DMS 273 treated with DMSO at 0.1 percent for 48 hours (cell line): ENCODE measurements around the gene CALR.
"Not testable (repeated sequence)": the region's sequence is repeated elsewhere in the genome, so short reads cannot be mapped to it uniquely, and the experiment has no call there.

Experiments
- DNase-seq: peaks from one replicate; lab custom pipeline; 2025; lab: John Stamatoyannopoulos, UW

Gene CALR

DNA sequence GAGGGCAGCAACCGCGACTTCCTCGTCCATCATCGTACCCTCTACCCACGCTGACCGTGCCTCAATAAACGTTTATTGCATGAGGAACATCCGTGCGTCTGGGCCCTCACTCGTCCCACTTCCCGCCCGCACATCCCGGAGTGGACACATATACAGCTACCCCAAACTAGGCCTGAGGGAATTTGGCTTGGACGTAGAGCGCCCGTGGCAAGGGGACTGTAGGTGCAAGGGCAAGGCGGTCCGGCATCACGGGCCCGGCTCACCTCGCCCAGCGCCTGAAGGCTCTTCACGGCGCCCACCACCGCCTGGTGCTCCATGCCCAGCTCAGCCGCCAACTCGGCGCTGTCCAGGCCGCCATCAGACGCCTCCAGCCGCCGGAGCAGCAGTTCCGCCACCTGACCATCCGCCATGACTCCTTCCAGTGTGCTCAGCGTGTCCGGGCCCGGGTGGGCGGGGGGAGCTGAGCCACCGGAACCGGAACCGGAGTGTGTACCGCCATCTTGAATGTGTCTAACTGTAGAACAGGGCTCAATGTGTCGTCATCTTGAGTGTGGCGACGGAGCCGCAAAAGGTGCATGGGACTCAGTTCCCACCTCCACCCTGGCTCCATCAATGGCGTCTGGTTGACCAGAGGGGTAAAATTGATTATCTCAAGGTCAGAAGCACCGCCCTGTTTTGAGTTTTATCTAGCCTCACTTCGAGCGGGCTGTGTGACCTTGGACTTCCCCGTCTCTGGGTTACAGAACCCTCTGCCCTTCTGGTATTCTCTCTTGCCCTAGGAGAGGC, 4.9 kb upstream of the CALR start, which contains the start of gene FARSA:
TSS of gene FARSA (minus strand) at position 425 of the 786 bp plus-strand sequence. CDS start at position 410, 15 bp downstream.
- DNase-seq, result peak; percentile 79

DNA sequence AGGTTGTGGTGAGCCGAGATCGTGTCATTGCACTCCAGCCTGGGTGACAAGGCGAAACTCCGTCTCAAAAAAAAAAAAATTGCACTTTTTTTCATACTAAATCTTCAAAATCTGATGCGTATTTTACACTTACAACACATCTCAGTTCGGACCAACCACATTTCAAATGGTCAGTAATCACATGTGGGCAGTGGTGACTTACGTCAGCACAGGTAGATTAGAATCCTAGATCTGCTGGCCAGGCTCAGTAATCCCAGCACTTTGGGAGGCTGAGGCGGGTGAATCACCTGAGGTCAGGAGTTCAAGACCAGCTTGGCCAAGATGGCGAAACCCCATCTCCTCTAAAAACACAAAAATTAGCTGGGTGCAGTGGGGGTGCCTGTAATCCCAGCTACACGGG, 3.3 kb upstream of the CALR start:
- no peak for DNase-seq

DNA sequence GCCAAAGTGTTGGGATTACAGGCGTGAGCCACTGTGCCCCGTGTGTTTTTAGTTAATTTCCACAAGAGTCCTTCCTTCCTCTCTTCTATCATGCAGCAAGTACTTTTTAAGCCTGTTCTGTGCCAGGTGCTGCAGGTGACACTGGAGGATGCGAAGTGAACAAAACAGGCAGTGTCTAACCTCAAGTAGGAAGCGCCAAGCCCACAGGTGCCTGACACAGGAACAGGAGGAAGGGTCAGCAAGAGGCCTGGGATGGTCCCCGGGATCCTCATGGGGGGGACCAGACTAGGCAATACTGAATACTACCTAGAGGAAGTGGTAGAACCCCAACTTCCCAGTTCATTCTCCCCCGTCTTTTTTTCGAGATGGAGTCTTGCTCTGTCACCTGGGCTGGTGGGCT, 1.8 kb upstream of the CALR start:
- no peak for DNase-seq

DNA sequence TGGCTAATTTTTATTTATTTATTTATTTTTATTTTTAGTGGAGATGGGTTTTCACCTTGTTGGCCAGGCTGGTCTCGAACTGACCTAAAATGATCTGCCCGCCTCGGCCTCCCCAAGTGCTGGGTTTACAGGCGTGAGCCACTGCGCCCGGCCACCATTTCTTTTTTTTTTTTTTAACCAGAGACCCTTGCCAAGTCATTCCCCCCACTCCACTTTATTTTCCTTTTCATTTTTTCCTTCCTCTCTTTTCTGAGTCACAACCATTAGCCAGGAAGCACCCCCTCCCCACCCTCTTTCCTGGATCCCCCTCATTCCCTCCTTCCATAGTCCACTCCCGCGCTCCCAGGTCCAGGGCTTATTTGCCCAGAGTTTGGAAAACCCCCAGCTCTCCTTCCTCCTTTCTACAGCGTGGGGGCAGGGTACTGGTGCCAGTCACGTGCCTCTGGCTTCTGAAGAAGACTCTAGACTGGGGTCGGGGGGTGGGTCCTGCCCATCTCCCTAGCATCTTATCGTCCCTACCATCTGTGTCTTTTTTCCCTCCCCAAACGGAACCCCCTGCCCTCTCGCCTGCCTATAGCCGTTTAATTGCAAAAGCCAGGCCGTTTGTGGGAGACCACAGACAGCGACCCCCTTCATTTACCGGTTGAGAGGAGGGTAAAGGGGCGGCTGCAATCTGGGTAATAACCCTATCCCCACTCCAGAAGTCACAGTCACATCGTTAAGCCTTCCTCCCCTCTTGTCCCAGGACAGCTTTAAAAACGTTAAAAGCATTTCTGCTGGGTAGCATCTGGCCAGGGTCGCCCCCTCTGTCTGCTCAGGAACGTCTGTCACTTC, 1.1 kb upstream of the CALR start:
- DNase-seq, result peak; percentile 83

DNA sequence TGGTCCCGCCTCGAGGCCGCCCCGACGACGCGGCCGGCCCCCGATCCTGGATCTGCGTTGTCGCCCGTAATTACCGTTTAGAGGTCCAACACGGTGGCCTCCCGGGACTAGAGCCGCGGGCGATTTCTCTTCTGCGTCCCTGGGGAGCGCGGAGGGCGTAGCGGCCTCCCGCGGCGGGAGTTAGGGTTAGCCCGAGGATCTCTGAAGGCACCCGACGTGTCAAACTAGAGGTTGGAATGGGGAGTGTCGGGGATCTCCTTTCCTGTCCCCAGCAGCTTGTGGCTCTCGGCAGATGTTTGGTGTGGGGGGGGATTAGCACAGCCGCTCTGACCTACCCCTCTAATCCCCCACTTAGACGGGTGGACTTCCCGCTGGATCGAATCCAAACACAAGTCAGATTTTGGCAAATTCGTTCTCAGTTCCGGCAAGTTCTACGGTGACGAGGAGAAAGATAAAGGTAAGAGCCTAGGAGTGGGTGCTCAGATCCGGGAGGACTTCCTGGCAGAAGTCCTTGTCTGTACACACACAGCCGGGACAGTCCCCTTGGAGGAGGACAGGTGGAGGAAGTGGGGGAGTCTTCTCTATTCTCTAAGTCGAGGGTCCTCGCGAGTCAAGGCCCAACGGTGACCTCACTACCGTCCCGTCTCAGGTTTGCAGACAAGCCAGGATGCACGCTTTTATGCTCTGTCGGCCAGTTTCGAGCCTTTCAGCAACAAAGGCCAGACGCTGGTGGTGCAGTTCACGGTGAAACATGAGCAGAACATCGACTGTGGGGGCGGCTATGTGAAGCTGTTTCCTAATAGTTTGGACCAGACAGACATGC, 581 bp downstream of the CALR start:
- no peak for DNase-seq

DNA sequence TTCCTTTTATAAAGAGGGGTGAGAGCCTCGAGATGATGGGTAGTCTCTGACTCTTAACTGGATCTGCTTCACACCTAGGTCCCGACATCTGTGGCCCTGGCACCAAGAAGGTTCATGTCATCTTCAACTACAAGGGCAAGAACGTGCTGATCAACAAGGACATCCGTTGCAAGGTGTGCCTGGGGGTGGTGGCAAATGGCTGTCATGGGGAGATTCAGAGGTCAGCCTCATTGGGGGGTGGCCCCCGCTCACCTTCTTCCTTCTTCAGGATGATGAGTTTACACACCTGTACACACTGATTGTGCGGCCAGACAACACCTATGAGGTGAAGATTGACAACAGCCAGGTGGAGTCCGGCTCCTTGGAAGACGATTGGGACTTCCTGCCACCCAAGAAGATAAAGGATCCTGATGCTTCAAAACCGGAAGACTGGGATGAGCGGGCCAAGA, 1.6 kb downstream of the CALR start:
- DNase-seq, result no peak

DNA sequence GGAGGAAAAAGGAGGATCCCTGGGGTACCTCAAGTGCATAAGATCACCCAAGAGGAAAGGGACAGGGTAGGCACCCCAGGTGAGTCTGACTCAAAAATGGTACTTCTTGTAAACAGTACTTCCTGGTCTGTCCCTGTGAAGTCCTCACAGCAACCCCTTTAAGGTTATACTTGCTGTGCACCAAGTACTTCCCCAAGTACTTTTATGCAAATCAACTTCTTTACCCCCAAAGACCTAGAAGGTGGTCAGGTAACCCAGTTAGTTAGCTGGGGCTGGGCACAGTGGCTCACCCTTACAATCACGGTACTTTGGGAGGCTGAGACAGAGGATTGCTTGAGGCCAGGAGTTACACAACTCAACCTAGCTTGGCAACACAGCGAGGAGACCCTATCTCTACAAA, 2.5 kb downstream of the CALR start:
- DNase-seq, result no peak

DNA sequence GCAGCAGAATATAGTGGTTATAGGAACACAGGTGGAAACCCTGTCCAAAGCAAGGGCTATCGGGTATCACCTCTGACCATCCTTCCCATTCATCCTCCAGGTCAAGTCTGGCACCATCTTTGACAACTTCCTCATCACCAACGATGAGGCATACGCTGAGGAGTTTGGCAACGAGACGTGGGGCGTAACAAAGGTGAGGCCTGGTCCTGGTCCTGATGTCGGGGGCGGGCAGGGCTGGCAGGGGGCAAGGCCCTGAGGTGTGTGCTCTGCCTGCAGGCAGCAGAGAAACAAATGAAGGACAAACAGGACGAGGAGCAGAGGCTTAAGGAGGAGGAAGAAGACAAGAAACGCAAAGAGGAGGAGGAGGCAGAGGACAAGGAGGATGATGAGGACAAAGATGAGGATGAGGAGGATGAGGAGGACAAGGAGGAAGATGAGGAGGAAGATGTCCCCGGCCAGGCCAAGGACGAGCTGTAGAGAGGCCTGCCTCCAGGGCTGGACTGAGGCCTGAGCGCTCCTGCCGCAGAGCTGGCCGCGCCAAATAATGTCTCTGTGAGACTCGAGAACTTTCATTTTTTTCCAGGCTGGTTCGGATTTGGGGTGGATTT, 5.1 kb downstream of the CALR start:
- no peak for DNase-seq

DNA sequence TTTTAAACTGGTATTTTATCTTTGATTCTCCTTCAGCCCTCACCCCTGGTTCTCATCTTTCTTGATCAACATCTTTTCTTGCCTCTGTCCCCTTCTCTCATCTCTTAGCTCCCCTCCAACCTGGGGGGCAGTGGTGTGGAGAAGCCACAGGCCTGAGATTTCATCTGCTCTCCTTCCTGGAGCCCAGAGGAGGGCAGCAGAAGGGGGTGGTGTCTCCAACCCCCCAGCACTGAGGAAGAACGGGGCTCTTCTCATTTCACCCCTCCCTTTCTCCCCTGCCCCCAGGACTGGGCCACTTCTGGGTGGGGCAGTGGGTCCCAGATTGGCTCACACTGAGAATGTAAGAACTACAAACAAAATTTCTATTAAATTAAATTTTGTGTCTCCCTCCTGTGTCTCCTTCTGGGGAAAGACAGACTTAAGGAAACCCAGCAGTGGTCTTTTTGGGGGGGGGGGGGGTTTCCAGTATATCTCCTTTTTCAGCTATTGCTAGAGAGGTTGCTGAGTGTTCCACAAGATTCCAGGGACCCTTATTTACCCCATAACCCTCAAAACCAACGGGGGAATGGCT, 5.8 kb downstream of the CALR start:
- DNase-seq, result no peak

DNA sequence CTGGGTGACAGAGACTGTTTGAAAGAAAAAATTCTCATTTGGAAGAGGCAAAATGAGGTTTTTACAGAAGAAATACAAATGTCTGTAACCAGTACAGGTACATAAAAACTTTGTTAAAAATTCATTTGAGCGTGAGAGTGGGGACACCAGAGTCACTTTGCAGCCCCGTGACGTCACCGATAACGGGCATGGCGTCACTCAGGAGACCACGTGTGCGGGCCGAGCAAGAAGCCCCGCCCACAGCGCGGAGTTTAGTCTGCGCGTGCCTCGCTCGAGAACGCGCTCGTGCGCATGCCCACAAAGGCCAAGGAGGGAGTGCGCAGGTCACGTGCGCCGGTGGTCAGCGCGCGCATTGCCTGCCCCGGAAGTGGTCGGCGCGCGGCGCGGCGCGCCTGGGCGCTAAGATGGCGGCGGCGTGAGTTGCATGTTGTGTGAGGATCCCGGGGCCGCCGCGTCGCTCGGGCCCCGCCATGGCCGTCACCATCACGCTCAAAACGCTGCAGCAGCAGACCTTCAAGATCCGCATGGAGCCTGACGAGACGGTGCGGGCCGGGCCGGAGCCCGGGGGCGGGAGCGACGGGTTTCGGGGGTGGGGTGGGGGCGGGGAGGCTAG, 7.2 kb downstream of the CALR start, which contains the start of gene RAD23A:
TSS of gene RAD23A (plus strand) at position 384 of the 613 bp plus-strand sequence. CDS start at position 471, 87 bp downstream.
- DNase-seq, result peak; percentile 88

DNA sequence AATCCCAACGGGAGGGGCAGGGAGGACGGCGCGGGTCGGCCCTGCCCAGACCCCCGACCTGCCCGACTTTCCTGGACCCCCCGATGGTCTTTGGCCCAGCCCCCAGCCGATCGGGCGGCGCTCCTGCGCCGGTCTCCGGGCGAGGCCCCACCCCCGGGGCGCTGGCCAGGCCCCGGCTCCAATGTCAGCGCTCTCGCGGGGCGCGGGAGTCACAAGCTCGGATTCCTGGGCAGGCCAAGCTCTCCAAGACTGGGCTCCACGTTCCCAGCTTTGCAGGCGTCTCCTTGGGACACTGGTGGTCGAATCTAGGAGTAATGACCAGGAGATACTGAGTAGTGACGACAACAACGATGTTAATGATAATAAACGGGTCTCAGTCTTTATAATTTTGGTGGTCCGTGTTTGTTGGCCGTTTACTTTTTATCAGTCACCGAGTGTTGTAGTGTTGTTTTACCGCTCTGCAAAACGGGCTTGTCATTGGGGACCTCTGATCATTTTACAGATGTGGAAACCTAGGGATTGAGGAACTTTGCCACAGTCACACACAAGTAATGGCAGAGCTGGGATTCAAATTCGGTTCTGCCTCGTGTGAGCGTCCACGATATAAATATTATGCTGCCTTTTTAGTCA, 7.8 kb downstream of the CALR start:
- peak; percentile 49 for DNase-seq

DNA sequence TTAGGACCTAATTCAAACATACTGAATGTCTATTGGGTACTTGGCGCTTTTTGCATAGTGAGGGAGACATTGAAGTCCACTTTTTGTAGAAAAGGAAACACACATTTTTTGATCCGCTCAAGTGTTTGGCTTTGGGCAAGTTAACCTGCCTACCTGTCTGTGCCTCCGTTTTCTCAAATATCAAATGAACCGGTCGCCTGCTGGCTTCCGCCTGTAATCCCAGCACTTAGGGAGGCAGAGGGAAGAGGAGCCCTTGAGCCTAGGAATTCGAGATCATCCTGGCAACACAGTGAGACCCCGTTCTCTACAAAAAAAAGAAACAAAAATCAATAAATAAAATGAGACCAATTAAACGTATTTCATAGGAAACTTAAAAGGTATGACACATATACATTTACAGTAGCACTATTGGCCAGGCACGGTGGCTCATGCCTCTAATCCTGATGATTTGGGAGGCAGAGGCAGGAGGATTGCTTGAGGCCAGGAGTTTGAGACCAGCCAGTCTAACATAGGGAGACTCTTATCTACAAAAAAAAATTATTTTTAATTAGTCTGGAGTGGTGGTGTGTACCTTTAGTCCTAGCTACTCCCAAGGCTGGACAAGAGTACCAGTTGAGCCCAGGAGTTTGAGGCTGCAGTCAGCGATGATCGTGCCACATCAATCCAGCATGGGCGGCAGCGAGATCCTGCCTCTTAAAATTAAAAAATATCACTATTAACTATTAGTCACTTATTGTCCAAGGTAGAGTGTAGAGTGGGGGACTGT, 8.5 kb downstream of the CALR start:
- DNase-seq, result no peak

DNA sequence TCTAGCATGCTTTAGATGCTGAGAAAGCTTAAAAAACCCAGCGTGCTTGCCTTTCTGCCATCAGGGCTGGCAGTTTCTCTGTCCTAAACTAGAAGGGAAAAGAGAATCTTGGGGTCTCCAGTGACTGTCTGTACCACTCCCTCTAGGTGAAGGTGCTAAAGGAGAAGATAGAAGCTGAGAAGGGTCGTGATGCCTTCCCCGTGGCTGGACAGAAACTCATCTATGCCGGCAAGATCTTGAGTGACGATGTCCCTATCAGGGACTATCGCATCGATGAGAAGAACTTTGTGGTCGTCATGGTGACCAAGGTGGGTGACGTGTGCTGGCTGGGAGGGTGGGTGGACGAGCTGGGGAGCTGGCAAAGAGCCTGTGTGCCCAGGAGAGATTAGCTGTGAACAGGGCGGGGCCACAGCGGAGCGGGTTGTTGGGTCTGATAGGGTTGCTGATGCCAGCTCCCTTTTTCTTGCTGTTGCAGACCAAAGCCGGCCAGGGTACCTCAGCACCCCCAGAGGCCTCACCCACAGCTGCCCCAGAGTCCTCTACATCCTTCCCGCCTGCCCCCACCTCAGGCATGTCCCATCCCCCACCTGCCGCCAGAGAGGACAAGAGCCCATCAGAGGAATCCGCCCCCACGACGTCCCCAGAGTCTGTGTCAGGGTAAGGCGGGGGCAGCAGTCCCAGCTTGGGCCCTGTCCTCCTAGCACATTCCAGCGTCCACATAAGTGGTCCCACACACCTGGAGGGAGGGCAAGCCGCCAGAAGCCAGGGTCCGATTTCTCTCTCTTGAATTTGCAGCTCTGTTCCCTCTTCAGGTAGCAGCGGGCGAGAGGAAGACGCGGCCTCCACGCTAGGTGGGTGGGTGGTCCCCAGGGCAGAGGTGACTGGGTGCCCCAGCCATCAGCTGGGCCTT, 9.5 kb downstream of the CALR start:
- no peak for DNase-seq

DNA sequence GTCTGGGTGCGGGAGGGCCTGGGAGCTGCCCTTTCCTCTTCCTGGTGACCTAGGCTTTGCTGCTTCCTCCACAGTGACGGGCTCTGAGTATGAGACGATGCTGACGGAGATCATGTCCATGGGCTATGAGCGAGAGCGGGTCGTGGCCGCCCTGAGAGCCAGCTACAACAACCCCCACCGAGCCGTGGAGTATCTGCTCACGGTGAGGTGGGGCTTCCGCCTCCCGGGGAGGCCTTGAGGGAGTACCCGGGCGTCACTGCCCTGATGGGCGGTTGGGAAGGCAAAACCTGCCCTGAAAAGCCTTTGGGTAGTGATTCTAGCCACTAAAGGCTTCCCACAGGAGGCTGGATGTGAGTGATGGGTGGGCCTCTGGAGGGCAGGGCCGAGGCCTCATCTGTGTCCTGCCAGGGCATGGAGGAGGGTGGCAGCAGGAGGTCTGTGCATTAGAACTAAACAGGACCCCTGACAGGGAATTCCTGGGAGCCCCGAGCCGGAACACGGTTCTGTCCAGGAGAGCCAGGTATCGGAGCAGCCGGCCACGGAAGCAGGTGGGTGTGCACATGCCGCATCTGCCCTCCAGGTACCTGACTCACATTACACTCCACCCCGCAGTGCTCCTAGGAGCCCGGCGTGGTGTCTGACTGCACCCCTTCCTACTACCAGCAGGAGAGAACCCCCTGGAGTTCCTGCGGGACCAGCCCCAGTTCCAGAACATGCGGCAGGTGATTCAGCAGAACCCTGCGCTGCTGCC, 10.4 kb downstream of the CALR start:
- DNase-seq, result no peak

DNA sequence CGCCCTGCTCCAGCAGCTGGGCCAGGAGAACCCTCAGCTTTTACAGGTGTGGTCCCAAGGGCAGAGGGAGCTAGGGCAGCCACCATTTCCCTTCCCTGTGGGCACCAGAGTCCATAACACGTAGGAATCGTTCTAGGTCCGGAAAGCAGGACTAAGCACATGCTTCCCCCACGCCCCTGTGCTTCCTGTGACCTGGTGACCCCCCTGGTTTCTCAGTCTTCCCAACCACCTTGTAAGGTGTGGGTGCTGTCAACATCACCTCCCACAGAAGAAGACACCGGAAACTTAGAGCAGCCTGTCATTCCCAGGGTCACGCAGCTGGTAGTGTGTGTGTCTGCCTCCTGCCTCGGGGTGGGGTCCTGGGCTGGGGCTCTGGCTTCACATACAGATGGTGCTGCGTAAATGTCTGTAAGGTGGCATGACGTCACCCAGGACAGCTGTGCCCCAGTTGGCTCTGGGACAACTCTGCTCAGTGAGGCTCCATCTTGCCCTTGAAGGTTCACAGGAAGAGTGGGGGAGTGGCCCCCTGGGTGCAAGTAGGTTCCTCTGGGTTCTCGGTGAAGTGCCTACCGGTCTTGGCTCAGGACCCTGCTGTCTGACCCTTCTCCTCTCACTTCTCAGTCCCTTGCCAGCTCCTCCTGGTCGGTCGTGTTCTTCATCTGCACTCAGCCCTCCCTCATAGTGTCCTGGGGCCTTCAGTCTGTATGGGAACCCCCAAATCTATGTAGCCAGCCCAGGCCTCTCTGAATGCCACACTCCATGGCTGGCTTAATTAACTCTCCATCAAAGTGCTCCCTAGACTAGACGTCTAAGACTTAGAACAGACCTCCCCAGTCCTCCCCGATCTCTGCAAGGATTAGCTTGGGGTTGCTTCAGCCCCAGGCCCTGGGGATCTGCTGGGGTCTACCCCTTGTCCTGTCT, 11.2 kb downstream of the CALR start:
- no peak for DNase-seq

DNA sequence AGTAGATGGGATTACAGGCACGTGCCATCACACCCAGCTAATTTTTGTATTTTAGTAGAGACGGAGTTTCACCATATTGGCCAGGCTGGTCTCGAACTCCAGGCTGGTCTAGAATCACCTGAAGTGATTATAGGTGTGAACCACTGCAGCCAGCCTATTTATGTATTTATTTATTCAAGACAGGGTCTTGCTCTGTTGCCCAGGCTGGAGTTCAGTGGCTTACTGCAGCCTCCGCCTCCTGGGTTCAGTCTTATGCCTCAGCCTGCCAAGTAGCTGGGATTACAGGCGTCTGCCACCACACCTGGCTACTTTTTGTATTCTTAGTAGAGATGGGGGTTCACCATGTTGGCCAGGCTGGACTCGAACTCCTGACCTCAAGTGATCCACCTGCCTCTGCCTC, 13.6 kb downstream of the CALR start:
- DNase-seq, result not testable (repeated sequence)
